HL-60/S4 treated with phorbol 12-myristate 13-acetate at 8.2 ng/mL for 4 days and 3 days (cell line): ENCODE measurements around the gene C20orf144.
"Not testable (repeated sequence)": the region's sequence is repeated elsewhere in the genome, so short reads cannot be mapped to it uniquely, and the experiment has no call there.

ENCODE experiments used
- in situ Hi-C: fragments of 300-500 bp; cut with MboI; formaldehyde crosslinking; loops from 2 replicates; pipeline ENCODE4 v1.15.0; 2022; ENCODE audit warnings: low sequenced_read_pairs

C20orf144 gene

DNA sequence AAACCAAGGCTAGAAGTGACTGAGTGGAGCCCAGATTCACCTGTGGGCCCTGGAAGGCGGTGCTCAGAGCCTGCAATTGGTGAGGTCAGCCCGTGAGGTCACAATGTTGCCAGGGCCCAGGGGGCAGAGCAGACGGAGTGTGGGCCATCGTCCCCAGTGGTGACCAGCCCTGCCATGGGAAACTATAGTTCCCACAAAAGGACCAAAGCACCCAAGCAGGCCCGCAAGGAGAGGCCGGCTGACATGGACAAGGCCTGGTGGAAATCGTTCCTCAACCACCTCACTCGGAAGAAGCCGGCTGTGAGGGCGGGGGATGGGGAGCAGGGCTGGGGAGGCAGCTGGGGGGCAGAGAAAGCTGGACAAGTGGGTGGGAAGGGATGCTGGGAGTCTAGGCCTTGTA lies at the start of gene C20orf144:
C20orf144 (plus strand) TSS at position 156 of the 400 bp plus-strand sequence; CDS start at position 175, 19 bp downstream.
- in situ Hi-C loops, result no loop called here

DNA sequence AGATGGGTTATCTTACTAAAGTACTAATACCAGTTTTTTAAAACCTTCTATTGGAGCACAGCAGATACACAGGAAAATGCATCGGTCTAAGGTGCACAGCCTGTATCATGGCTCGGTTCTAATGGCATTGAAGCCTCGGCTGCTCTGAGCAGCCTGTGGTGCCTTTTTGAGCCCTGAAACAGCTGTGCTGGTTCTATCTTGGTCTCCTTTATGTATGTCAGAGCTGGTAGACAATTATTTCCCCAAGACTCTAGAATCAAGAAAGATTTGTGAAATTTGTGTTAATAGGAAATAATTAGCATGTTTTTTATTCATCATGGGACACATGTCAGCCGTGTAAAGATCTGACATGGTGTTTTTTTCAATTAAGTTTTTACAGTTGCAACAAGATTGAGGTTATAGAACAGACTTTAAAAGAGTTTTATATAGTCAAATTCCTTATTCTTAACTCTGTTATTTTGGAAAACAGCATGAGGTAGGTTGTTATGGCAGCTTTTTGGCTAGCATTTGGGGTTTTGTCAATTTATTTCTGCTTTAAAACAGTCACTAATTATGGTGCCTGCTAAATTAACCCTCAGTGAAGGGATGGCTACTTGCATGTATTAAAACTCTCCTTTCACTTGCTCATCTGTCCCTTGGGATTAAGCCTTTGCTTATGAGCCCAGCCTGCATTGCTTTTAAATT lies 40.3 kb upstream of the C20orf144 start:
- in situ Hi-C loops, result no loop called here

GRCh38 chr20:33622705-33623365 lies 39.3 kb upstream of the C20orf144 start:
- in situ Hi-C loops, result no loop called here

DNA sequence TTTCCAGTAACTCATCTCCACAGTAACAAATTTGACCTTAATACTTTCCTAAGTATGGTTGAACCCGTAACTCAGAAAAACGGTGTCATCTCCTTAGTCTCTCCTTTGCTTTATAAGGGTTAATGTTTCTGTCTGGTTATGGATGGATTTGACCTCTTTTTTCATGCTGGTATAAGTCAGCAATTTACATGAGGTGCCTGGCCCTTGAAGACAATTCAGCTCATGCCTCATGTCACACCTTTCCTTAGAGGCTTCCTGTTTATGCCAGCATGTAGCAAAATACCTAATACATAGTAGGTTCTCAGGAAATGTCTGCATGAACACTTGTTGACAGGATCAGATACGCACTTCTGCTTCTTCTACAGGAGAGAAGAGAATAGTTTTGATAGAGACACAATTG lies 37.7 kb upstream of the C20orf144 start:
- in situ Hi-C loops, result no loop called here

- in situ Hi-C loops, result no loop called here
Measured at GRCh38 chr20:33626190-33626589, 35.9 kb upstream of the C20orf144 start.

GRCh38 chr20:33627577-33628216 lies 34.4 kb upstream of the C20orf144 start:
- in situ Hi-C loops, result no loop called here

DNA sequence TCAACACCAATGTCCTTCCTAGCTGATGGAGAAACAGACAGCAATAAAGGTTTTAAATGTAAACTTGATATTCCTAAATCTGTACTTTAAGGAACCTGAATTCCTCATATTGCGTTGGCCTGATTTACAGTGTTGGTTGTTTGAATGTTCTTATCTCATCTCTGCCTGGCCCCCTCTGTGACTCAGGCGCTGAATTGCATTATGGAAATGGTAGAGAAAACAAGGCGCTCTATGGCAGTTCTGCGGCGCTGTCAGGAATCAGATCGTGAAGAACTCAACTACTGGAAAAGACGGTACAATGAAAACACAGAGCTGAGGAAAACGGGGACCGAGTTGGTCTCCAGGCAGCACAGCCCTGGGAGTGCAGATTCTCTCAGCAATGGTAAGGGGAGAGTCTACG lies 32.6 kb upstream of the C20orf144 start:
- in situ Hi-C loops, result no loop called here

DNA sequence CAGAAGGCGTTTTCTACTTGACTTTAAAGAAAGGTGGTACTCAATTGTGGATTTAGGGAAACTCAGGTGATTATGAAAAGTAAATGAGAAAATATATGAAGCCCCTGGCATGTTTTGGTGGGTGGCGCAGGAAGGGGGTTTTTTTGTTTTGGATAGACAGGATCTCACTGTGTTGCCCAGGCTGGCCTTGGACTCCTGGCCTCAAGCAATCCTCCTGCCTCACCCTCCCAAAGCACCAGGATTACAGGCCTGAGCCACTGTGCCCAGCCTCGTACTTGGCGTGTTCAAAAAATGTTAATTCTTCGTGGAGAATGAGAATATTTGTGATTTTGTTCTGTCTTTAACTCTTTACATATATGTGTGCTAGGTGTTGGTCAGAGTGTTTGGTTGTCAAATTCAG lies 32.1 kb upstream of the C20orf144 start:
- in situ Hi-C loops, result no loop called here

DNA sequence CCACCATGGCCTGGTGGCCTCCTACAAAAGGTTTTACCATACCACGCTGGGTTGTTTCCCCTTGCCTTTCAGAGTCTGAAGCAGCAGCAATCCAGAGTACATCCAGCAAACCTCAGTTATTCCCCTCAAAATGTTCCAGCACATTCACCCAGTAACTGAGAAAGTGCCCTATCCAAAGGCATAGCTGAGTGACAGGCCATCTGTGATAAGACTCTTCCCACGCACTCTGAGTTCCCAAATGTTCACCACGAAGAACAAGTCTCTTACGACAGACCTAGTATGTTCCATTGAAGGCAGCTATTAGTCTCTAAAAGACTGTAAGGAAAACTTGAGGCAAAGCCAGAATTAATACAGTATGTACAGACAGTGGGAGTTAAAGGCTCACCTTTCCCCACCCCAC lies 31.6 kb upstream of the C20orf144 start:
- in situ Hi-C loops, result no loop called here

DNA sequence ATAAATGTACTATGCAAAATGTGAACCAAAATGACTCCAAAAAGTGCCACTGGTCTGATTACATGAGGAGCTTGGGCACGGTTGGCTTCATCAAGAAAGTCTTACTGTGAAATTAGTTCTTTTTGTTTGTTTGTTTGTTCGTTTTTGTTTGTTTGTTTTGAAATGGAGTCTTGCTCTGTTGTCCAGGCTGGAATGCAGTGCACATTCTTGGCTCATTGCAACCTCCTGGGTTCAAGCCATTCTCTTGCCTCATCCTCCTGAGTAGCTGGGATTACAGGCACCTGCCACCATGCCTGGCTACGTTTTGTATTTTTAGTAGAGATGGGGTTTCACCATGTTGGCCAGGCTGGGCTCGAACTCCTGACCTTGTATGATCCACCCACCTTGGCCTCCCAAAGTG lies 30.2 kb upstream of the C20orf144 start:
- in situ Hi-C loops, result not testable (repeated sequence)

GRCh38 chr20:33635341-33635740 lies 26.8 kb upstream of the C20orf144 start:
- in situ Hi-C loops, result no loop called here

- in situ Hi-C loops, result no loop called here
Measured at GRCh38 chr20:33636776-33637175, 25.4 kb upstream of the C20orf144 start.

- in situ Hi-C loops, result no loop called here
Measured at GRCh38 chr20:33640287-33640686, 21.8 kb upstream of the C20orf144 start.

- in situ Hi-C loops, result no loop called here
Measured at GRCh38 chr20:33644313-33645071, 17.6 kb upstream of the C20orf144 start.

DNA sequence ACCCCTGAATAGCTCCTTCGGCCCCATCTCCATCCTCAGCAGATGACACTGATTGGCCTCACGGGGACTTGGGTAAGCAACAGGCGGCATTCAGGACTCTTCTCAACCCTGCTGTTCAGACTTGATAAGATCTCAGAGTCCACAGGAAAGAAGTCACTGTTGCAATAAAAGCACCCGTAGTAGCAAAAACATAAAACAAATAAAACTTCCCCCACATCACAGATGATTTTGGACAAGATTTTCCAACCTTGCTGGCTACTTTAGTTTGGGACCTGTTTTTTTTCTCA lies 17.1 kb upstream of the C20orf144 start:
- in situ Hi-C loops, result no loop called here

GRCh38 chr20:33645396-33645795 lies 16.7 kb upstream of the C20orf144 start:
- in situ Hi-C loops, result no loop called here

DNA sequence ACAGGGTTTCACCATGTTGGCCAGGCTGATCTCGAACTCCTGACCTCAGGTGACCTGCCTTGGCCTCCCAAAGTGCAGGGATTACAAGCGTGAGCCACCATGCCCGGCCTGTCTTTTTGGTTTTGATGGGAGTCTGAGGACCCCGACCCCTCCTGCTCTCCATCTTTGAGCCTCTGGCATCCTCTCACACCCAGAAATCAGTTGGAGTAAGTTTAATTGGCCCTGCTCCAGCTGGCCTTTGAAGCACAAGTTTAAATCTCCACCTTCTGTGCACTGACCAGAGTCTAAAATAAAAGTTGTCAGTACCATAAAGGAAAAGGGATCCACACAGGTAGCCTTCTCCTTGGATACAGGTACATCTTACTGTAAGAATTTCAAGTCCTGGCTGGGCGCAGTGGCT lies 15.9 kb upstream of the C20orf144 start:
- in situ Hi-C loops, result no loop called here

- in situ Hi-C loops, result not testable (repeated sequence)
Measured at GRCh38 chr20:33646959-33647602, 15.0 kb upstream of the C20orf144 start.

DNA sequence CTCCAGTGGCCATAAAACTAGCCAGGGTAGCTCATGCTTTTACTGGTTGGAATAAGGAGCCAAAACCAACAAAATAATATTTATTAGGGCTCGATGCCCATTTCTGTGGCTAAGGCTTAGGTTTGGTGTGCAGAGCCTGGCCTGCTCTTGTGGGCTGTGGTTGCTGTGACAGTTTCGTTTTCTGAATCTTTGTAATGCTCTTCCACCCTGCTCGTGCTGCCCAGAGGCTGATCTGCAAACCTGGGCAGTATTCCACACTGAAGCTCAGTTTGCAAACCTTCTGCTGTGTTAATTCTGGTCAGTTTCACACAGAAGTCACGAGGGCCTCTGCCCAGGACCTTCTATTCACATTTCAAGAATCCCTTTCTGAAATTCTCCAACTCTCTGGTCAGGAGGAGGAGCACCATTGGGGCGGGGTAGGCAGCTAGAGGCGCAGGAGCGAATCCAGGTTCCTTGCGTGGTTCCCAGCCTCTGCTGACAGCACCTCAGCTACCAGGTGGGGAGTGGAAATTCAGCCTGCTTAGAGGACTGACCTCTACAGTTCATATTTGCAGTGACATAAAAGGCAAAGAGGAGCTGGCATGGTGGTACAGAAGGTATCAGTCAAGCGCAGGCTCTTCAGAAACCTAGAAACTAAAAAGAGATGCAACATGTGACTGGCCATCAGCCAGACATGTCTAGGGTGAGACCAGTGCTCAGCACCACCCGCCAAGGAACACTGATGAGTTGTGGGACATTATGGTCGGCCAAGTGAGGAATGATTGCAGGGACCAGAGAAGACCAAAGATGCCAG lies 14.3 kb upstream of the C20orf144 start:
- in situ Hi-C loops, result no loop called here

DNA sequence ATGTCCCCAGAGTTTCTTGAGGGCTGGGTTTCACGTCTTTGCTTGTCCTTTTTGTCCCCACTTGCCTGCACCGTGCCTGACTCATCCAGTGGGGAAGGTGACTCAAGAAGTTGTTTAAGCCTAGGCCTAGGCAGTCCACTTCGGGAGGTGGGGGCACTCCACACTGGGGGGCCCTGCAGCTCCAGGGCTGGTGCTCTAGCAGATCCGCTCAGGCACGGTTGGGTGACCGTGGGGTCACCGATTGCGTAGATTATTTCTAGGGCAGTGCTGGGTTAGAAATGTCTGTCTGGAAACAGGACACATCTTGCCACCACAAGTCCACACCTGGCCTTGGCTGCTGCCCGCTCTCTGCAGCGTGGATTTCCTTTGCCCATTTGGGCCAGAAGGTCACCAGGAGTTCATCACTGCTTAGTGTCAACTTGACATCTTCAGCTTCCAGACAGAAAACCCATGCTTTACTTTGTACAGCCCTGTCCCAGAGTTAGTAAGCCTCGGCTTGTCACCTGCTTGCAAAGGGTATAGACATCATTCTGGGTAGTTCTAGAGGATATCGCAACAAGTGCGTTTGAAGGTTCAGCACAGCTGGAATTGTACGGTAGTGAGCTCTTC lies 13.6 kb upstream of the C20orf144 start:
- in situ Hi-C loops, result no loop called here
